Prostate gland (tissue), 2 donors: ENCODE data around the gene LYSMD2. TPM values are rescaled to one million over a fixed set of nuclear protein-coding genes. Genes with fewer than 3 reads are reported as not detected.

Experiments
- total RNA-seq, 2 donors: library from RNA; depleted of rRNA; stranded (reverse); fragments of >200 nt; gene quantifications; one replicate each; pipeline ENCODE4 v1.1.0, GENCODE V29; 2016

The LYSMD2 gene
- total RNA-seq, 2 donors from 2014 or later, result 15.0 to 29.9 TPM

Other genes with a start within 250 kb of the LYSMD2 start
- 10 to 100 TPM; 12.2 to 35.3 TPM for gene DMXL2, start 114.9 kb downstream of the LYSMD2 start, total RNA-seq
- gene SCG3, start 56.2 kb downstream of the LYSMD2 start, total RNA-seq, result 1 to 10 TPM in 1 of 2 donors, under 1 TPM in 1; 0.23 to 2.0 TPM
- gene TMOD2, start 13.9 kb upstream of the LYSMD2 start, total RNA-seq, result 1 to 10 TPM; 2.4 to 8.9 TPM
- gene TMOD3, start 92.0 kb upstream of the LYSMD2 start, total RNA-seq, result 10 to 100 TPM; 17.2 to 19.6 TPM
- 10 to 100 TPM; 14.4 to 24.2 TPM for gene LEO1, start 234.1 kb upstream of the LYSMD2 start, total RNA-seq